Gastroesophageal sphincter (tissue), 4 donors: Measurements from ENCODE around the gene AP1G2. TPM values are rescaled to one million over a fixed set of nuclear protein-coding genes. Genes with fewer than 3 reads are reported as not detected.
"Not testable (repeated sequence)": the region's sequence is repeated elsewhere in the genome, so short reads cannot be mapped to it uniquely, and the experiment has no call there.

Source experiments
- ATAC-seq: fragments of 150-250 bp; one replicate; pipeline ENCODE4 v1.9.1; 2016; ENCODE audit warnings: mild to moderate bottlenecking, moderate library complexity
- H3K27ac ChIP-seq, 4 donors: fragments of 200-600 bp; sonication (generic) in 3 of 4; 1 replicate in 3 of 4; 2 replicates in 1 of 4; pipeline ENCODE4 v1.5.1; 2016 to 2019
- H3K27me3 ChIP-seq: fragments of 200-600 bp; sonication (generic); one replicate; pipeline ENCODE4 v1.5.1; 2019
- H3K36me3 ChIP-seq, 2 donors: fragments of 200-600 bp; sonication (generic); one replicate each; pipeline ENCODE4 v1.5.1; 2019; ENCODE audit warnings: control low read depth in 1 of 2
- H3K4me1 ChIP-seq, 3 donors: fragments of 200-600 bp; sonication (generic); 1 replicate in 2 of 3; 2 replicates in 1 of 3; pipeline ENCODE4 v1.5.1; 2016 to 2019; ENCODE audit warnings: control low read depth in 2 of 3
- H3K4me3 ChIP-seq, 2 donors: fragments of 200-600 bp; sonication (generic); one replicate each; pipeline ENCODE4 v1.5.1; 2019; ENCODE audit warnings: mild to moderate bottlenecking in 1 of 2, moderate library complexity in 1 of 2
- H3K9me3 ChIP-seq, 3 donors: fragments of 200-600 bp; sonication (generic); one replicate each; pipeline ENCODE4 v1.5.1; 2017 to 2019; ENCODE audit warnings: control low read depth in 2 of 3
- EP300 ChIP-seq: sonication (generic); formaldehyde crosslinking; IDR thresholded peaks from one replicate; pipeline ENCODE4 v1.6.1; 2017; ENCODE audit warnings: antibody characterized with exemption, mild to moderate bottlenecking
- POLR2A ChIP-seq, 2 donors: fragments of 450-650 bp; IDR thresholded peaks; one replicate each; pipeline ENCODE4 v1.6.1; 2017; ENCODE audit warnings: antibody characterized with exemption in 2 of 2, mild to moderate bottlenecking in 2 of 2, moderate library complexity in 1 of 2
- POLR2AphosphoS5 ChIP-seq: sonication (generic); formaldehyde crosslinking; IDR thresholded peaks from one replicate; pipeline ENCODE4 v1.6.1; 2017; ENCODE audit warnings: antibody characterized with exemption
- WGBS, 2 donors: methylation state at CpG; one replicate each; pipeline ENCODE4 v1.1.5; 2018; ENCODE audit warnings: low coverage in 1 of 2; 5-methylcytosine and 5-hydroxymethylcytosine counted together
- total RNA-seq, 4 donors: library from RNA; depleted of rRNA; stranded (reverse); fragments of >200 nt; gene quantifications; one replicate each; pipeline ENCODE4 v1.1.0, GENCODE V29; 2016
- TF ChIP-seq, protein P1 (sequence below), 4 experiments: fragments of 200-600 bp in 2 of 4; fragments of 450-650 bp in 2 of 4; sonication (generic) in 1 of 4; IDR thresholded peaks; one replicate each; pipeline ENCODE4 v1.5.1; 2017 to 2019; ENCODE audit warnings: antibody characterized with exemption in 4 of 4, mild to moderate bottlenecking in 2 of 4, moderate library complexity in 2 of 4

Gene AP1G2
- total RNA-seq, 4 donors from 2014 or later, result 7.2 to 43.1 (median 21.9) TPM

DNA sequence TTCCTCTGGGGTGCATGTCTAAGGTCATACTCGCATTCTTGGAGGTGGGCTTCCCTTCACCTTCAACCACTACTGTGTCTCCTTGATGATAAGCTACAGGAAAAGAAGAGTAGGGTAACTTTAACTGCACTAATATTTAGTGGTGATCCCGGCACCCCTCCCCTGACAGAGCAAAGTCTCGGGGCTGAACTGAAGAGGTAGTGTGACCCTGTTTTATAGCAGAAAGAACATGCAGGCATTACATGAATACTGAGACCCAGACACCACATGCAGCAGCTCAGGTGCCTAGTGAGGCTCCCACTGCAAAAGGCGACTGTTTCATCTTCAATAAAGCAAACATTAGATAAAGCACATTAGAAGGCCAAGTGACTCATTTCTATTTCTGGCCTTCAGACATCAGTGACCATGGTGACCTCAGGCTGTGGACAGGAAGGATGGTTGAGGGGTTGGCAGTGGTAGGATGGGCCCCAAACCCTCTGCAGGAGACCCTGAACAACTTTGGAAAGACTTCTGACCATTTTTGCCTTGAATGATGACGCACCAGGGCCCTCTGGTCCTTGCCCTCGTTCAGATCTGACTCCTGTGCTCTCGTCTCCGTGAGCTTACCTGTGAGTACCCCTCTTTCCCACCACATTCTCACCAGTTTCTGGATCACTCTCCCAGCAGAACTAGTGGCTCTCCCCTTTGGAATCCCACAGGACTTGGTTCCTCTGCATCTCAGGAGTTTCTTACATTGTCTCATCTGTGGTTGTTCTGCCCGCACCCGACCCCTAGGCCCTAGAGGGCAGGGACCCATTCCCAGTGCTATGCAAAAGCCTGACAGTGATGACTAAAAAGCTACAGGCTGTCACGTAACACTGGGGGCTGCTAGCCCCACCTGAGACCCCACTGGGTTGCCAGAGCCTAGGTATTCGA is 34.8 kb upstream of the AP1G2 start:
- Histone ChIP-seq H3K36me3 (no peaks in the 10 kb centered on the region), H3K27me3 (peaks cover 12% of the 10 kb centered on the region), H3K9me3 (no peaks in the 10 kb centered on the region), H3K27ac (no peak overlapping the region), H3K4me3 (no peak overlapping the region), H3K4me1 (no peaks in the 10 kb centered on the region)
- TF ChIP-seq EP300 (no peak), POLR2AphosphoS5 (no peak), POLR2A (IDR thresholded peaks at IDR 0.05) (no peak)
- TF ChIP-seq, protein P1, sequence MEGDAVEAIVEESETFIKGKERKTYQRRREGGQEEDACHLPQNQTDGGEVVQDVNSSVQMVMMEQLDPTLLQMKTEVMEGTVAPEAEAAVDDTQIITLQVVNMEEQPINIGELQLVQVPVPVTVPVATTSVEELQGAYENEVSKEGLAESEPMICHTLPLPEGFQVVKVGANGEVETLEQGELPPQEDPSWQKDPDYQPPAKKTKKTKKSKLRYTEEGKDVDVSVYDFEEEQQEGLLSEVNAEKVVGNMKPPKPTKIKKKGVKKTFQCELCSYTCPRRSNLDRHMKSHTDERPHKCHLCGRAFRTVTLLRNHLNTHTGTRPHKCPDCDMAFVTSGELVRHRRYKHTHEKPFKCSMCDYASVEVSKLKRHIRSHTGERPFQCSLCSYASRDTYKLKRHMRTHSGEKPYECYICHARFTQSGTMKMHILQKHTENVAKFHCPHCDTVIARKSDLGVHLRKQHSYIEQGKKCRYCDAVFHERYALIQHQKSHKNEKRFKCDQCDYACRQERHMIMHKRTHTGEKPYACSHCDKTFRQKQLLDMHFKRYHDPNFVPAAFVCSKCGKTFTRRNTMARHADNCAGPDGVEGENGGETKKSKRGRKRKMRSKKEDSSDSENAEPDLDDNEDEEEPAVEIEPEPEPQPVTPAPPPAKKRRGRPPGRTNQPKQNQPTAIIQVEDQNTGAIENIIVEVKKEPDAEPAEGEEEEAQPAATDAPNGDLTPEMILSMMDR (IDR thresholded peaks at IDR 0.05), result no peak
- 70 to 92% methylated on average over 3 to 10 of the region's 12 CpGs for WGBS, 2 donors
- ATAC-seq, result no peak

GRCh38 chr14:23601845-23602180 is 34.2 kb upstream of the AP1G2 start:
- Histone ChIP-seq H3K27me3 (peaks cover 6% of the 10 kb centered on the region), H3K9me3 (no peaks in the 10 kb centered on the region), H3K36me3 (no peaks in the 10 kb centered on the region), H3K27ac (no peak overlapping the region), H3K4me3 (no peak overlapping the region), H3K4me1 (no peaks in the 10 kb centered on the region)
- WGBS, 2 donors, result no CpG with 5 or more reads among the region's 1 CpG
- no peak for ATAC-seq
- TF ChIP-seq EP300 (no peak), POLR2AphosphoS5 (no peak), POLR2A (IDR thresholded peaks at IDR 0.05) (no peak)
- TF ChIP-seq, protein P1 (IDR thresholded peaks at IDR 0.05), result no peak

GRCh38 chr14:23601424-23601823 is 33.8 kb upstream of the AP1G2 start:
- TF ChIP-seq, protein P1 (IDR thresholded peaks at IDR 0.05), result no peak
- TF ChIP-seq EP300 (no peak), POLR2A (IDR thresholded peaks at IDR 0.05) (no peak), POLR2AphosphoS5 (no peak)
- Histone ChIP-seq H3K9me3 (no peaks in the 10 kb centered on the region), H3K36me3 (no peaks in the 10 kb centered on the region), H3K4me1 (no peaks in the 10 kb centered on the region), H3K4me3 (no peak overlapping the region), H3K27ac (no peak overlapping the region), H3K27me3 (peaks cover 2% of the 10 kb centered on the region)
- no peak for ATAC-seq

- TF ChIP-seq POLR2A (IDR thresholded peaks at IDR 0.05) (no peak), POLR2AphosphoS5 (no peak), EP300 (no peak)
- TF ChIP-seq, protein P1 (IDR thresholded peaks at IDR 0.05), result no peak
- H3K4me3 ChIP-seq, result no peak overlapping the region
- no peak overlapping the region for H3K27ac ChIP-seq
- no peak for ATAC-seq
- H3K27me3 ChIP-seq, result no peaks in the 10 kb centered on the region
- H3K4me1 ChIP-seq, result no peaks in the 10 kb centered on the region
- H3K36me3 ChIP-seq, result no peaks in the 10 kb centered on the region
- no peaks in the 10 kb centered on the region for H3K9me3 ChIP-seq
- WGBS, 2 donors, result 100% methylated on average over 1 of the region's 1 CpG; no CpG with 5 or more reads in 1 of the 2 donors
These were observed 33.2 kb upstream of the AP1G2 start for GRCh38 chr14:23600806-23601205.

- Histone ChIP-seq H3K4me3 (no peak overlapping the region), H3K4me1 (no peaks in the 10 kb centered on the region), H3K36me3 (no peaks in the 10 kb centered on the region), H3K9me3 (no peaks in the 10 kb centered on the region), H3K27me3 (peaks cover 4% of the 10 kb centered on the region), H3K27ac (no peak overlapping the region)
- no peak for ATAC-seq
- WGBS, 2 donors, result 60% methylated on average over 1 to 2 of the region's 2 CpGs
- TF ChIP-seq POLR2AphosphoS5, result no peak
- no peak for TF ChIP-seq POLR2A (IDR thresholded peaks at IDR 0.05)
- TF ChIP-seq, protein P1 (IDR thresholded peaks at IDR 0.05), result no peak
- no peak for TF ChIP-seq EP300
These were observed 32.7 kb upstream of the AP1G2 start for GRCh38 chr14:23600322-23600707.

- WGBS, 2 donors, result 60 to 81% methylated on average over 2 to 3 of the region's 3 CpGs
These were observed 26.6 kb upstream of the AP1G2 start for GRCh38 chr14:23594191-23594590.

More at GRCh38 chr14:23594191-23594590, 26.6 kb upstream of the AP1G2 start:
- not testable (repeated sequence) for H3K4me3 ChIP-seq, H3K4me1 ChIP-seq, H3K27me3 ChIP-seq, H3K36me3 ChIP-seq, H3K9me3 ChIP-seq, ATAC-seq, H3K27ac ChIP-seq
